Measurements from ENCODE around the gene PRPF19. TPM values are rescaled to one million over a fixed set of nuclear protein-coding genes. Genes with fewer than 3 reads are reported as not detected.

Gene PRPF19
- total RNA-seq, 1 donor from 2014 or later: 34.5 TPM

GRCh38 chr11:60876168-60876485 lies 30.3 kb downstream of the PRPF19 start:
- peaks cover 5% of the 10 kb centered on the region for H3K27me3 Mint-ChIP-seq (ENCODE audit: insufficient read depth, low read depth)
- no peaks in the 10 kb centered on the region for H3K36me3 ChIP-seq
- no peak overlapping the region for H2AFZ ChIP-seq (replicated peaks)
- H3K4me3 Mint-ChIP-seq: no peak overlapping the region
- H3K4me1 Mint-ChIP-seq: peaks cover 23% of the 10 kb centered on the region
- H3K4me2 ChIP-seq: no peak overlapping the region
- H3K36me3 Mint-ChIP-seq: no peaks in the 10 kb centered on the region
- no peak overlapping the region for H3K27ac Mint-ChIP-seq
- DNase-seq (ENCODE audit: low spot score): no peak
- no peak overlapping the region for H3K9ac ChIP-seq
- no peaks in the 10 kb centered on the region for H4K20me1 ChIP-seq (ENCODE audit: low read depth)
- no peaks in the 10 kb centered on the region for H3K27me3 ChIP-seq
- H3K79me2 ChIP-seq (ENCODE audit: low read depth): no peaks in the 10 kb centered on the region
- no peak overlapping the region for H3K4me3 ChIP-seq
- no peaks in the 10 kb centered on the region for H3K9me3 Mint-ChIP-seq
- H3K27ac ChIP-seq: no peak overlapping the region
- TF ChIP-seq EZH2 (IDR thresholded peaks at IDR 0.05) (no peak), CTCF (IDR thresholded peaks at IDR 0.05) (no peak), EZH2phosphoT487 (IDR thresholded peaks at IDR 0.05) (no peak)
- H3K9me3 ChIP-seq (ENCODE audit: low read depth): no peaks in the 10 kb centered on the region
- H3K4me1 ChIP-seq: no peaks in the 10 kb centered on the region
- no peaks in the 10 kb centered on the region for H3F3A ChIP-seq (ENCODE audit: low read depth)

- Histone ChIP-seq H4K20me1 (ENCODE audit: low read depth) (no peaks in the 10 kb centered on the region), H3F3A (ENCODE audit: low read depth) (no peaks in the 10 kb centered on the region), H3K9me3 (ENCODE audit: low read depth) (no peaks in the 10 kb centered on the region), H3K79me2 (ENCODE audit: low read depth) (no peaks in the 10 kb centered on the region), H3K27ac (no peak overlapping the region), H3K4me2 (no peak overlapping the region), H3K4me3 (no peak overlapping the region), H3K36me3 (no peaks in the 10 kb centered on the region), H3K9ac (no peak overlapping the region), H3K27me3 (no peaks in the 10 kb centered on the region), H2AFZ (replicated peaks) (no peak overlapping the region), H3K4me1 (no peaks in the 10 kb centered on the region)
- TF ChIP-seq EZH2phosphoT487 (IDR thresholded peaks at IDR 0.05) (no peak), EZH2 (IDR thresholded peaks at IDR 0.05) (no peak), CTCF (IDR thresholded peaks at IDR 0.05) (no peak)
- no peak for DNase-seq (ENCODE audit: low spot score)
- Mint-ChIP-seq H3K27ac (no peak overlapping the region), H3K9me3 (no peaks in the 10 kb centered on the region), H3K36me3 (no peaks in the 10 kb centered on the region), H3K4me1 (peaks cover 17% of the 10 kb centered on the region), H3K4me3 (no peak overlapping the region), H3K27me3 (ENCODE audit: insufficient read depth, low read depth) (peaks cover 5% of the 10 kb centered on the region)
Observed at GRCh38 chr11:60875366-60876167, 30.8 kb downstream of the PRPF19 start.

- no peak overlapping the region for H3K4me2 ChIP-seq
- no peaks in the 10 kb centered on the region for H3K9me3 Mint-ChIP-seq
- no peak for DNase-seq (ENCODE audit: low spot score)
- H3K36me3 ChIP-seq: no peaks in the 10 kb centered on the region
- no peaks in the 10 kb centered on the region for H3K27me3 ChIP-seq
- H3K9me3 ChIP-seq (ENCODE audit: low read depth): no peaks in the 10 kb centered on the region
- no peak overlapping the region for H3K9ac ChIP-seq
- no peaks in the 10 kb centered on the region for H3K36me3 Mint-ChIP-seq
- H4K20me1 ChIP-seq (ENCODE audit: low read depth): no peaks in the 10 kb centered on the region
- TF ChIP-seq CTCF (IDR thresholded peaks at IDR 0.05): no peak
- no peak for TF ChIP-seq EZH2 (IDR thresholded peaks at IDR 0.05)
- no peak for TF ChIP-seq EZH2phosphoT487 (IDR thresholded peaks at IDR 0.05)
- H3K27ac ChIP-seq: no peak overlapping the region
- no peaks in the 10 kb centered on the region for H3K79me2 ChIP-seq (ENCODE audit: low read depth)
- H3K4me3 ChIP-seq: no peak overlapping the region
- H3F3A ChIP-seq (ENCODE audit: low read depth): no peaks in the 10 kb centered on the region
- peaks cover 12% of the 10 kb centered on the region for H3K4me1 Mint-ChIP-seq
- H3K4me3 Mint-ChIP-seq: no peak overlapping the region
- H2AFZ ChIP-seq (replicated peaks): no peak overlapping the region
- no peak overlapping the region for H3K27ac Mint-ChIP-seq
- H3K4me1 ChIP-seq: no peaks in the 10 kb centered on the region
- peaks cover 5% of the 10 kb centered on the region for H3K27me3 Mint-ChIP-seq (ENCODE audit: insufficient read depth, low read depth)
Observed at GRCh38 chr11:60874421-60875365, 31.7 kb downstream of the PRPF19 start.

Data from neural progenitor cell (in vitro differentiated cells).